Smooth muscle cell (in vitro differentiated cells): Measurements from ENCODE around the gene ST7. TPM values are rescaled to one million over a fixed set of nuclear protein-coding genes. Genes with fewer than 3 reads are reported as not detected.
A peak's percentile ranks its signal among the peaks of the same experiment; 100 is the strongest.

Experiments
- DNase-seq: peaks from one replicate; lab custom pipeline; 2025; ENCODE audit not compliant: unreplicated experiment; lab: John Stamatoyannopoulos, UW
- H2AFZ ChIP-seq: fragments of 200-600 bp; sonication (generic); 2 replicates; pipeline ENCODE4 v1.6.0; 2016; ENCODE audit warnings: antibody characterized with exemption, low read depth, mild to moderate bottlenecking
- H3F3A ChIP-seq: fragments of 200-600 bp; sonication (generic); 2 replicates; pipeline ENCODE4 v1.6.0; 2017; ENCODE audit warnings: antibody characterized with exemption, low read depth
- H3K27ac ChIP-seq: fragments of 200-600 bp; sonication (generic); 2 replicates; pipeline ENCODE4 v1.5.1; 2016; ENCODE audit warnings: low read depth, mild to moderate bottlenecking
- H3K27me3 ChIP-seq: fragments of 200-600 bp; sonication (generic); 2 replicates; pipeline ENCODE4 v1.6.1; 2016; ENCODE audit warnings: low read depth, mild to moderate bottlenecking
- H3K36me3 ChIP-seq: fragments of 200-600 bp; sonication (generic); 2 replicates; pipeline ENCODE4 v1.5.1; 2016; ENCODE audit warnings: low read depth
- H3K4me1 ChIP-seq: fragments of 200-600 bp; sonication (generic); 2 replicates; pipeline ENCODE4 v1.5.1; 2016; ENCODE audit warnings: low read depth
- H3K4me2 ChIP-seq: fragments of 200-600 bp; sonication (generic); 2 replicates; pipeline ENCODE4 v1.6.0; 2016; ENCODE audit warnings: mild to moderate bottlenecking
- H3K4me3 ChIP-seq: fragments of 200-600 bp; sonication (generic); 2 replicates; pipeline ENCODE4 v1.5.1; 2016; ENCODE audit warnings: mild to moderate bottlenecking
- H3K79me2 ChIP-seq: fragments of 200-600 bp; sonication (generic); 2 replicates; pipeline ENCODE4 v1.6.0; 2016; ENCODE audit warnings: low read depth, mild to moderate bottlenecking
- H3K9ac ChIP-seq: fragments of 200-600 bp; sonication (generic); 2 replicates; pipeline ENCODE4 v1.6.0; 2016; ENCODE audit warnings: low read depth
- H3K9me3 ChIP-seq: fragments of 200-600 bp; sonication (generic); replicated peaks from 2 replicates; pipeline ENCODE4 v1.5.1; 2016; ENCODE audit warnings: low read depth
- H4K20me1 ChIP-seq: fragments of 200-600 bp; sonication (generic); 2 replicates; pipeline ENCODE4 v1.6.0; 2016; ENCODE audit warnings: low read depth
- WGBS: methylation state at CpG from one replicate; pipeline ENCODE4 v1.1.7; 2016; ENCODE audit warnings: low lambda C conversion rate; 5-methylcytosine and 5-hydroxymethylcytosine counted together
- polyA plus RNA-seq: library from polyadenylated mRNA; unstranded; fragments of >200 nt; fragmentation: Nextera tagmentation; extraction: Ambion mirVana; gene quantifications from 2 replicates; pipeline ENCODE4 v1.2.1, GENCODE V29; 2016
- total RNA-seq: library from RNA; depleted of rRNA; stranded (reverse); fragments of >200 nt; gene quantifications from 2 replicates; pipeline ENCODE4 v1.2.3, GENCODE V29; 2014
- TF ChIP-seq, protein P1 (sequence below): fragments of 200-600 bp; sonication (generic); IDR thresholded peaks from 2 replicates; pipeline ENCODE4 v1.5.1; 2017; ENCODE audit warnings: borderline replicate concordance, mild to moderate bottlenecking, antibody characterized with exemption; ENCODE audit not compliant: insufficient read depth, poor library complexity, severe bottlenecking

ST7 gene
- total and polyA plus RNA-seq, 2 experiments from 2014 or later: 23.2 to 26.1 TPM

DNA sequence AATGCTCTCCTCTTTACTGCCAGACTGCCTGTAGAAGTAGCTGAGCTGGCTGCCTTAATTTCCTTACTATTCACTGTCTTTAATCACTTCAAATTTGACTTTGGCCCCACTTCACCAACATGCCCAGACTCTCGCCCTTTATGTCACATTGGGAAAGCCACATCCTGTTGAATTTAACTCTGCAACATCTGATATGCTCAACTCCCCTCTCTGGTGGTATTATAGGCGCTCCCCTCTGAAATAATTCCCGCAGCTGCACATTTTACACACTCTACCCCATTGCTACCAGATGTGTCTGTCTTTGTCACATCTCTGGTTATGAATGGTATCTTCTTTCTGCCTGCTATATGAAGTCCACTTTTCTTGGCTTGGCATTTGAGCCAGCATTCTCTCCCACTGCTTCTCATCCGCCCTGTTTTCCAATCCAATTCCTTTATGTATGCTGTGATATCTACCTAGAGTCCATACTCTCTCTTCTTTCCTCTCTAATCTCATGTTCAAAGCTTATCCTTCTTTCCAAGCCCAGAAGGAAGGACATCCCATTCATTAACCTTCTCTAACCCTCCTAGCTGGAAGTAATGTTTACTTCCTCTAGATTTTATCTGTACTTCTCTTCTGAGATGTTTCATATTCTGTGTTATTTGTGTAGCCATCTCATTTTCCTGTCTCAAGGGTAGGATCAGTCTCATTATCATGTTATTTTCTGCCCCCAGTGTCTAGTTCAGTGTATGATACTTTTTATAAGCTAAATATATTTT, 134.5 kb downstream of the ST7 start:
- H3K36me3 ChIP-seq: no peaks in the 10 kb centered on the region
- H3K9ac ChIP-seq: no peak overlapping the region
- H3K4me2 ChIP-seq: peak overlapping the region; percentile 38
- H3K27me3 ChIP-seq: no peaks in the 10 kb centered on the region
- H3F3A ChIP-seq: no peaks in the 10 kb centered on the region
- TF ChIP-seq, protein P1, sequence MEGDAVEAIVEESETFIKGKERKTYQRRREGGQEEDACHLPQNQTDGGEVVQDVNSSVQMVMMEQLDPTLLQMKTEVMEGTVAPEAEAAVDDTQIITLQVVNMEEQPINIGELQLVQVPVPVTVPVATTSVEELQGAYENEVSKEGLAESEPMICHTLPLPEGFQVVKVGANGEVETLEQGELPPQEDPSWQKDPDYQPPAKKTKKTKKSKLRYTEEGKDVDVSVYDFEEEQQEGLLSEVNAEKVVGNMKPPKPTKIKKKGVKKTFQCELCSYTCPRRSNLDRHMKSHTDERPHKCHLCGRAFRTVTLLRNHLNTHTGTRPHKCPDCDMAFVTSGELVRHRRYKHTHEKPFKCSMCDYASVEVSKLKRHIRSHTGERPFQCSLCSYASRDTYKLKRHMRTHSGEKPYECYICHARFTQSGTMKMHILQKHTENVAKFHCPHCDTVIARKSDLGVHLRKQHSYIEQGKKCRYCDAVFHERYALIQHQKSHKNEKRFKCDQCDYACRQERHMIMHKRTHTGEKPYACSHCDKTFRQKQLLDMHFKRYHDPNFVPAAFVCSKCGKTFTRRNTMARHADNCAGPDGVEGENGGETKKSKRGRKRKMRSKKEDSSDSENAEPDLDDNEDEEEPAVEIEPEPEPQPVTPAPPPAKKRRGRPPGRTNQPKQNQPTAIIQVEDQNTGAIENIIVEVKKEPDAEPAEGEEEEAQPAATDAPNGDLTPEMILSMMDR: no peak
- H2AFZ ChIP-seq: no peak overlapping the region
- peaks cover 7% of the 10 kb centered on the region for H3K4me1 ChIP-seq
- DNase-seq: no peak
- peaks cover 53% of the 10 kb centered on the region for H4K20me1 ChIP-seq
- no peaks in the 10 kb centered on the region for H3K9me3 ChIP-seq
- WGBS: 82% methylated on average over 4 of the region's 4 CpGs
- H3K27ac ChIP-seq: peak overlapping the region; percentile 34
- no peak overlapping the region for H3K4me3 ChIP-seq
- H3K79me2 ChIP-seq: peaks cover 15% of the 10 kb centered on the region

- H3K36me3 ChIP-seq: no peaks in the 10 kb centered on the region
- no peak overlapping the region for H3K9ac ChIP-seq
- H4K20me1 ChIP-seq: peaks cover 46% of the 10 kb centered on the region
- no peak overlapping the region for H3K4me2 ChIP-seq
- TF ChIP-seq, protein P1: no peak
- H3K79me2 ChIP-seq: peaks cover 15% of the 10 kb centered on the region
- WGBS: 98% methylated on average over 2 of the region's 2 CpGs
- no peaks in the 10 kb centered on the region for H3F3A ChIP-seq
- H3K4me3 ChIP-seq: no peak overlapping the region
- no peak overlapping the region for H3K27ac ChIP-seq
- no peaks in the 10 kb centered on the region for H3K9me3 ChIP-seq
- H2AFZ ChIP-seq: no peak overlapping the region
- no peaks in the 10 kb centered on the region for H3K27me3 ChIP-seq
- H3K4me1 ChIP-seq: peaks cover 7% of the 10 kb centered on the region
- DNase-seq: no peak
These were observed 135.4 kb downstream of the ST7 start for GRCh38 chr7:117088623-117089194.

DNA sequence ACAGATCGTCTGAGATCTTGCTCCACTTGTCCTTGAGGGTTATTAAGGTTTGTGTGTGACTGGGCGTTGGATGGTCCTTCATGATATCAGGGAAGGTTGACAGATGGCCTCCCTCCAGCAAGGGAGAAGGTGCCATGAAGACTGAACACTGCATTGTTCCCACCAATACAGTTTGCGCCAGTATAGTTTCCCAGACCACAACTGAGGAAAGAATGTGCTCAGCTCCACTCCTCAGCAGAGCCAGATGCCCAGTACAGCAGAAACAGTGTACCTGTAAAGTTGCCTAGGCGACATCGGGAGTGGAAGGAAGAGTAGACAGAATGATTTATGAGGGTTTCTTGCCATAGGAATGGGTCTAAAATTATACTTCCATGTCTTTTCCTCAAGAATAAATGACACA, 137.5 kb downstream of the ST7 start:
- WGBS: 89% methylated on average over 5 of the region's 5 CpGs
- DNase-seq: no peak
- Histone ChIP-seq H3F3A (no peaks in the 10 kb centered on the region), H3K27me3 (no peaks in the 10 kb centered on the region), H3K4me2 (no peak overlapping the region), H3K9ac (no peak overlapping the region), H3K4me3 (no peak overlapping the region), H3K79me2 (peaks cover 21% of the 10 kb centered on the region), H3K27ac (no peak overlapping the region), H3K4me1 (peaks cover 7% of the 10 kb centered on the region), H4K20me1 (peaks cover 31% of the 10 kb centered on the region), H3K9me3 (no peaks in the 10 kb centered on the region), H2AFZ (no peak overlapping the region), H3K36me3 (no peaks in the 10 kb centered on the region)
- TF ChIP-seq, protein P1: no peak
